Duodenal mucosa (tissue), 2 donors: ENCODE measurements around the gene CD300E.

Experiments
- H3K27ac ChIP-seq: one replicate; pipeline ENCODE4 v1.7.0; 2013; ENCODE audit warnings: low read depth, low read length
- H3K27me3 ChIP-seq, 2 donors: one replicate each; pipeline ENCODE4 v1.7.0; 2013; ENCODE audit warnings: low read length in 2 of 2, control low read depth in 1 of 2; ENCODE audit not compliant: insufficient read depth in 2 of 2, control insufficient read depth in 1 of 2
- H3K36me3 ChIP-seq, 2 donors: one replicate each; pipeline ENCODE4 v1.7.0; 2013; ENCODE audit warnings: low read length in 2 of 2, control low read depth in 1 of 2; ENCODE audit not compliant: insufficient read depth in 2 of 2, control insufficient read depth in 1 of 2
- H3K4me1 ChIP-seq, 2 donors: one replicate each; pipeline ENCODE4 v1.7.0; 2013; ENCODE audit warnings: low read length in 2 of 2, control low read depth in 1 of 2; ENCODE audit not compliant: insufficient read depth in 2 of 2, control insufficient read depth in 1 of 2
- H3K4me3 ChIP-seq, 2 donors: one replicate each; pipeline ENCODE4 v1.7.0; 2013; ENCODE audit warnings: low read length in 2 of 2, low read depth in 1 of 2
- H3K9ac ChIP-seq, 2 donors: one replicate each; pipeline ENCODE4 v1.7.0; 2013; ENCODE audit warnings: low read length in 2 of 2, low read depth in 1 of 2
- H3K9me3 ChIP-seq, 2 donors: one replicate each; pipeline ENCODE4 v1.7.0; 2013; ENCODE audit warnings: low read length in 2 of 2, control low read depth in 1 of 2; ENCODE audit not compliant: control insufficient read depth in 1 of 2

CD300E gene

GRCh38 chr17:74623693-74624093 is at the start of gene CD300E:
Gene CD300E, minus strand, starts transcription at chr17:74623738. Its CDS starts 117 bp downstream, at chr17:74623621.
- H3K27me3 ChIP-seq, result peaks cover 0 to 4% of the 10 kb centered on the region in 2 donors
- no peak within 1 kb of the TSS for H3K27ac ChIP-seq
- H3K9me3 ChIP-seq, result no peaks in the 10 kb centered on the region
- no peak within 1 kb of the TSS for H3K9ac ChIP-seq
- no peak within 1 kb of the TSS for H3K4me3 ChIP-seq
- H3K4me1 ChIP-seq, result no peaks in the 10 kb centered on the region
- no peaks in the 10 kb centered on the region for H3K36me3 ChIP-seq

GRCh38 chr17:74671031-74671771 is 47.7 kb upstream of the CD300E start:
- Histone ChIP-seq H3K27me3 (peaks cover 8 to 11% of the 10 kb centered on the region in 2 donors), H3K9me3 (no peaks in the 10 kb centered on the region), H3K27ac (no peak overlapping the region), H3K36me3 (no peaks in the 10 kb centered on the region), H3K4me1 (no peaks in the 10 kb centered on the region), H3K9ac (no peak overlapping the region), H3K4me3 (no peak overlapping the region)

DNA sequence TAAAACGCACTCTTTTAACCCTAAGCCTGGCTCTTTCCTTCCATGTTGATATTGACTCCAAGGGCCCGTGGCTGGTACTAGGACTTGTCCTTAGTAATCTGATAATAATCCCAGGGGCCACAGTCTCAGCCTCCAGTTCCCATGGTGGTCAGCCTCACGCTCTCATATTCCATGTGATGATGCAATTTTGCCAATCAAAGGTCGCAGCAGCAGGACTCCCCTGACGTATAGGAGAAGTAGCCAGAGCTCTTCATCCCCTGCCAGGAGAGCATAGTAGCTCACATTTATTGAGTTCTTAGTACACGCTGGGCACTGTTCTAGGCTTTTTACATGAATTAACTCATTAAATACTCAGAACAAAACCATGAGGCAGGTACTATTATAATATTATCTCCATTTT is 46.8 kb upstream of the CD300E start:
- peaks cover 8 to 11% of the 10 kb centered on the region in 2 donors for H3K27me3 ChIP-seq
- H3K4me1 ChIP-seq, result no peaks in the 10 kb centered on the region

GRCh38 chr17:74663561-74663960 is 40.0 kb upstream of the CD300E start:
- H3K4me3 ChIP-seq, result no peak overlapping the region
- H3K36me3 ChIP-seq, result no peaks in the 10 kb centered on the region
- no peak overlapping the region for H3K9ac ChIP-seq
- H3K4me1 ChIP-seq, result no peaks in the 10 kb centered on the region
- no peak overlapping the region for H3K27ac ChIP-seq
- H3K9me3 ChIP-seq, result no peaks in the 10 kb centered on the region
- peaks cover 5 to 18% of the 10 kb centered on the region in 2 donors for H3K27me3 ChIP-seq

More for the DNA sequence above, 46.8 kb upstream of the CD300E start:
- Histone ChIP-seq H3K36me3 (no peaks in the 10 kb centered on the region), H3K9me3 (no peaks in the 10 kb centered on the region), H3K27ac (no peak overlapping the region), H3K9ac (no peak overlapping the region), H3K4me3 (no peak overlapping the region)

- Histone ChIP-seq H3K36me3 (no peaks in the 10 kb centered on the region), H3K27ac (no peak overlapping the region), H3K9ac (no peak overlapping the region), H3K27me3 (peaks cover 10 to 11% of the 10 kb centered on the region in 2 donors), H3K4me1 (no peaks in the 10 kb centered on the region), H3K9me3 (no peaks in the 10 kb centered on the region), H3K4me3 (no peak overlapping the region)
Measured at GRCh38 chr17:74659889-74660288, 36.4 kb upstream of the CD300E start.

DNA sequence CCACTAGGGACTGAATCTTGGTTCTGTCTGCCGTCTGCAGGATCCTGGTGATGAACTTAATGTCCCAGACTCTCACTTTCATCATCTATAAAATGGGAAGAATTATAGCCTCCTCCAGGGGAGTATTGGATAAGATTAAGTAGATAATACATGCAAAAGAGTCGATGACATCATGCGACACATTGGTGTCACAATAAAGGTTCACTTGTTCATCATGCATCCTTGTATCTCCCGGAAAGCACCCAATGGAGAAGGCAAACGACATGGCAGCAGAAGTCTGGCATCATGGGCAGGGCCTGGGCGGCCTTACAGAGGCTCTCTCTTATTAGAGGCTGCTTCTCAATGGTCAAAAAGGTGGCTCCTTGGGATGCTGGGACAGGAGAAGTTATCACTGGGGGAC is 35.1 kb upstream of the CD300E start:
- Histone ChIP-seq H3K4me1 (no peaks in the 10 kb centered on the region), H3K9me3 (no peaks in the 10 kb centered on the region), H3K27me3 (peaks cover 10 to 11% of the 10 kb centered on the region in 2 donors), H3K9ac (no peak overlapping the region), H3K27ac (no peak overlapping the region), H3K4me3 (no peak overlapping the region), H3K36me3 (no peaks in the 10 kb centered on the region)

GRCh38 chr17:74654742-74655141 is 31.2 kb upstream of the CD300E start:
- Histone ChIP-seq H3K27me3 (peaks cover 14 to 30% of the 10 kb centered on the region in 2 donors), H3K4me3 (no peak overlapping the region), H3K27ac (no peak overlapping the region), H3K36me3 (no peaks in the 10 kb centered on the region), H3K9me3 (no peaks in the 10 kb centered on the region), H3K4me1 (no peaks in the 10 kb centered on the region), H3K9ac (no peak overlapping the region)

DNA sequence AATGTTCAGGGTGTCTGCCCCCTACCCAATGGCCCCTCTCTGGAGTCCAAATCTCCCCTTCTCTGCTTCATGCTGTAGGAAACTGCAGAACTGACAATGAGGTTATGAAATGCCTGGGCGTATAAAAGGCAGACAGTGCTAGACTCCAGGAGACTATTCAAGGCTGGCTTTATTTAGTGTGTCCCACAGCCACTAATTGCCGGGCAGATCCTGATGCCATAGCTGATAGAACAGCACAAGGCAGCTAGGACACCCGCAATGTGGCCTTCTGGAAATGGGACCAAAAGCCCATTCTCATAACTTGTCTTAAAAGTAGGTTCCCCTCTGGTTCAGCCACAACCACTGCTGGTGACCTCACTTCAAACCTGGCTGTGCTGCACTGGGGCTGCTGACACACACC is 28.5 kb upstream of the CD300E start:
- Histone ChIP-seq H3K9ac (no peak overlapping the region), H3K27me3 (peaks cover 14 to 22% of the 10 kb centered on the region in 2 donors), H3K36me3 (no peaks in the 10 kb centered on the region), H3K9me3 (no peaks in the 10 kb centered on the region), H3K4me1 (no peaks in the 10 kb centered on the region), H3K4me3 (no peak overlapping the region), H3K27ac (no peak overlapping the region)

DNA sequence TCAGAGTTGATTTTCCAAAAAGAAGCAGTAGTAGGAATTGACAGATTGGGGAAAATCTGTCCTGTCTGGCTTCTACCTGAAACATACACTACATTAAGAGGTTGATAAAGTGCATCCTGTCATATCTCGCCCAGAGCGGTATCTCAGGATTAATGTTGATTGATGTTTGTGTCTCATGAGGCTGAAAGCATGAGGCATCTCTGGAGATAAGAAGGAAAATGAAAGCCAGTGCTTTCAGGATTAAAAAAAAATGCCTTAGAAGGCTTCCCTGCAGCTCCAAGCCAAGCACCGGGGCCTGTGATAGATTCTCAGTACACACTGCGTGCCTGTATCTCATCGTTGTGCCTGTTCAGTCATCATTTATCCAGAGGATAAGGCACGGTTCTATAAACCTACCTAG is 26.4 kb upstream of the CD300E start:
- Histone ChIP-seq H3K4me1 (no peaks in the 10 kb centered on the region), H3K9me3 (no peaks in the 10 kb centered on the region), H3K27ac (no peak overlapping the region), H3K36me3 (no peaks in the 10 kb centered on the region), H3K27me3 (peaks cover 14 to 28% of the 10 kb centered on the region in 2 donors), H3K9ac (no peak overlapping the region), H3K4me3 (no peak overlapping the region)

GRCh38 chr17:74647871-74648672 is 24.5 kb upstream of the CD300E start:
- no peaks in the 10 kb centered on the region for H3K36me3 ChIP-seq
- no peak overlapping the region for H3K27ac ChIP-seq
- peaks cover 14 to 30% of the 10 kb centered on the region in 2 donors for H3K27me3 ChIP-seq
- H3K4me1 ChIP-seq, result no peaks in the 10 kb centered on the region
- H3K4me3 ChIP-seq, result no peak overlapping the region
- no peak overlapping the region for H3K9ac ChIP-seq
- H3K9me3 ChIP-seq, result no peaks in the 10 kb centered on the region
